Measurements from ENCODE around the gene GPR27. TPM values are rescaled to one million over a fixed set of nuclear protein-coding genes. Genes with fewer than 3 reads are reported as not detected.

Gene GPR27
- total RNA-seq, 1 donor from 2014 or later, result 6.2 TPM

DNA sequence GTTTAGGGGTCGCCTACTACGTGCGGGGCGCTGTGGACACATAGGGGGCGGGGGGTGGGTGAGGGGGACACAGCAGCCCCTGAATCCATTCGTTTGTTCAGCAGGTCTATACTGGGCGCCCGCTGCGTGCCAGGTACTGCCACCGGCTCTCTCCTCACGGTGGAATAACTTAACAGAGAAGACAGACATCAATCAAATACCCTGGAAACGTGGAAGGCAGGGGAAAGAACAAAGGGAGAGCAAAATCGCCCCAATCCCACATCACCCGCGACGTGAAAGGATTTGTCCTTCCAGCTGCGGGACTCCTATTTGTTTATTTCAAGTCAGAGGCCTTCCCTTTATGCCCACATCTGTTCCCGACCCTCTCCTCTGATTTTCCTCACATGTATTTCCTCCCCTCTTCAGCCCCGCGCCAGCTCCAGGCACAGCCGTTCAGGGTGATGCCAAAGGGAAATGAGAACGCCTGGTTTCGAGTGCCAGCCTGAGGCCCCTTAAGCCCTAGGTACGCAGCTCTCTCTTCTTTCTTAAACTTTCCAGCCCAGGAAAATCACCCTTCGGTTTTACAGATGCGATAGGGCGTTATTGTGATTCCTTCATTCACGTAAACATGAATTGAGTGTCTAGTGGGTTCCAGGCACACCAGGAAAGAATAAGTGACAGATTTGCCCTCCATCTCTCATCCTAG lies 32.0 kb downstream of the GPR27 start:
- DNase-seq (ENCODE audit: low read depth), result no peak

DNA sequence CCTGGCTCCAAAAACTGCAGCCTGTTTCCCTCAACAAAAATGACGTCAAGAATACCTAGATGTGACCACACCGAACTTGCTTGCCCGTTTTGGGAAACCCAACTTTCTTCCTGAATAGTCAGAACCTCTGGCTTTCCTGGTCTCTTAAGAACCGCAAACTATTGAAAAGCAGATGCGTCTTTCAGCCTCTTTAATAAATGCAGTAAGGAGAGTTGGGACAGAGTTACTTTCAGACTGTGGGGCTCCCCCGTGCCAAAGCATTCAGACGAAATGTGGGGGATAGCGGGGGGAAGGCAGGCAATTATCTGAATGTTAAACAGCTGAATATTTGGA lies 32.5 kb downstream of the GPR27 start:
- no peak for DNase-seq (ENCODE audit: low read depth)

DNA sequence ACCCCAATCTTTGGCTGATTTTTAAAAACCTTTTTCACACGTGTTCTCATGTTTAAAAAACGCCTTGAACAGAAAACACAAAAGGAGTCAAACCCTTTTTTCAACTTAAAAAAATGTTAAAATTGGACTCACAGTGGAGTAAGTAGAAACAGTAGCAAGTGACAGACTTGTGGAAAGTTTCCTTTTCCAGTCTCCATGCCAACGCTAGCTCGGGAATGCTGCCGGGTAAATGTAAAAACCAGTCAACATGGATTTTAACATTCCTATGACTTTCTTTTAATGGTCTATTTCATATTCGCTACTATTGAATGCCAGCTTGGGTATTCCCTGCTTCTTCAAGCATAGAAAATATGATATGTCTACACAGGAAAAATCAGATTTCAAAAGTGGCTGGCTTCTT lies 32.9 kb downstream of the GPR27 start:
- DNase-seq (ENCODE audit: low read depth), result no peak

DNA sequence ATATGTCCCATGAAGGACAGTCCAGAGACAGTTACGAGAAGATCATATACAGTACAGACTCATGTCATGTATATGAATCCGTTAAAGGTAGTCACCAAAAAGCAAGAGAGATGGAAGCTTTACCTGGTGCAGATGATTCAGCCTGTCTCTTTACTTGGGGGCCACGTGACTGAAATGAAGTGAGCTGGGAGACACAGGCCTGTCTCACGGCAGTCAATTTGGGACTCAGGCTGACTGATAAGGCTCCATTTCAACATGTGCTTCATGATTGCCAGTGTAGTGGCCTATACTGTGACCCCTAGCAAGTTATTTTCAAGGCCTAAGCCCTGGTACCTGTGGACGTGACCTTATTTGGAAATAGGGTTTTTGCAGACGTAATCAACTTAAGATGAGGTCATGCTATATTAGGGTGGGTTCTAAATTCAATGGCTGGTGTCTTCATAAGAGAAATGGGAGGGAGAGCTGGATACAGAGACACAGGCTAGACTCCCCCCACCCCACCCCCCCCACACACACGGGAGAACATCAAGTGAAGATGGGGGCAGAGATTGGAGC lies 34.3 kb downstream of the GPR27 start:
- DNase-seq (ENCODE audit: low read depth), result no peak

DNA sequence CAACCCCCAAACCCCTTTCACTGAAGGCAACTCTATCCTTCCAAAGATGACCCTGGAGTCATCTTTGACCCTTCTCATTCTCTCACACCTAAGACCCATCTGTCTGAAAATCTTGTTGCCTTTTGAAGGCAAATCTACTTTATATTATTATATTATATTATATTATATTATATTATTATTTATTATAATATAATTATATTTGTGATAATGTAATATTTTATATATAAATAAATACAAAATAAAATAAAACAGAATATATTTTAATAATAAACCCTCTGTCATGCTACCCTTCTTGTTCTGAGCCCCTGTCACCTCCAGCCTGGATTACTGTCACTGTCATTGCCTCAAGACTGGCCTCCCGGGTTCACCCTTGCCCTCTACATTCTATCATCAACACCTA lies 36.3 kb downstream of the GPR27 start:
- no peak for DNase-seq (ENCODE audit: low read depth)

DNA sequence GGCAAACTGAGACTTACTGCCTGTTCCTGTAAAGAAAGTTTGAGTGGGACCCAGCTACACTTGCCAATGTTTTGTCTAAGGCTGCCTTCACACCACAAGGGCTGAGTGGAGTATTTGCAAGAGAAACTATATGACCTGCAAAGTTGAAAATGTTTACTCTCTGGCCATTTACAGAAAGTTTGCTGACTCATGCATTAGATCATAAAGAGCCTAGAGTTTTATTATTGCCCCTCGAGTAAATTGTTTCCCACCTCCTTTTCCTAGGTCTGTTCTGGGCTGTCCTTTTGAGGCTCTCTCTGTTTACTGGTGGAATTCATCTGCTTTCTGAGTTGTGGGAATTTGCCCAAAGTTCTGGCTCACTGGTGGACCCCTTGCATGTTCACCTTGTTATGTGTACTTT lies 38.0 kb downstream of the GPR27 start:
- no peak for DNase-seq (ENCODE audit: low read depth)

DNA sequence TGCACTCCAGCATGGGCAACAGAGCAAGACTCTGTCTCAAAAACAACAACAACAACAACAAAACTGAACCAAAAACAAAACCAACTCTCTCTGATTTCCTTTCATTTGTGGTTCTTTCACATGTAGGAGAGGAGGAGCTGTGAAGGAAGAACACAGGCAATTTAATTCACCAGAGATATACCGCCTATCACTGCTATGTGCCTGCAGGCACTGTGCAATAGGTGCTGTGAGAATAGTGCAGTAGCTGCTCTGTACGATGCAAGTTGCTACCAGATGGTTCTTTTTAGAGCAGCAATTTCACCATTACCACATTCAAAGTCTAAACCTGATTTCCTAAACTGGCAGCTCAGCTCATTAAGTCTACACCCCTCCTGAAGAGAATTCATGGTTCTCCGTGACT lies 42.6 kb downstream of the GPR27 start:
- no peak for DNase-seq (ENCODE audit: low read depth)

DNA sequence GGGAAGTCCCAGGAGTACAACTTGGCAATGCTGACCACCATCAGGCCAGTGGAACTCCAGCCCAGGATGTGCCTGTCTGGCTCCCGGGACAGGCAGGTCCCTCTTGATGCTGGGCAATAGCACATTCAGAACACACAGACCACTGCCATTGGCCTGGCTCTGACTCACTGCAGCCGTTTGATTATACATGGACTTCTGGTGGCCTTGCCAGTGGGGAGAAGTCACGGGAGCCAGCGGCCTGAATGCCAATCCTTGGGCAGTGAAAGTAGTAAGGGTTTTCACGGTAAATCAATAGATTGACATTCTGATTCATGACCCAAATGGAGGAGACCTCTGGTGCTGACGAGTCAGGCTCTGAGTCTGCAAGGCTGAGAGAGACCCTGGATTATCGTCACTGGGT lies 43.8 kb downstream of the GPR27 start:
- no peak for DNase-seq (ENCODE audit: low read depth)

DNA sequence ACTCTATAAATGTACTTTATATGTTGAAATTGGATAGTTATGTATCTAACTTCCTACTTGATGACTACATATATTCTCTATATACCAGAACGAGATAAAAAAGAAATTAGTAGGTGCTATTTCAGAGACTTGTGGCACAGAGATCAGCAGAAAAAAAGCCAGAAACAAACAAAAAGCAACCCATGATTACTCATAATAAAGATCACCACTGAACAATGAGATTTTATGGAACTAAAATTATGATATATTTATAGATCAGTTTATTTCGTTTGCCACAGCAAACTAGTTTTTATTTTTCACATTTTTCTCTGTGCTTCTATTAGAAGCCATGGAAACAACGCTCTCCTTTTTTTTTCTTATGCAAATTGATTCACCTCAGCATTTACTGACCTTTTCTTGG lies 46.4 kb downstream of the GPR27 start:
- no peak for DNase-seq (ENCODE audit: low read depth)

DNA sequence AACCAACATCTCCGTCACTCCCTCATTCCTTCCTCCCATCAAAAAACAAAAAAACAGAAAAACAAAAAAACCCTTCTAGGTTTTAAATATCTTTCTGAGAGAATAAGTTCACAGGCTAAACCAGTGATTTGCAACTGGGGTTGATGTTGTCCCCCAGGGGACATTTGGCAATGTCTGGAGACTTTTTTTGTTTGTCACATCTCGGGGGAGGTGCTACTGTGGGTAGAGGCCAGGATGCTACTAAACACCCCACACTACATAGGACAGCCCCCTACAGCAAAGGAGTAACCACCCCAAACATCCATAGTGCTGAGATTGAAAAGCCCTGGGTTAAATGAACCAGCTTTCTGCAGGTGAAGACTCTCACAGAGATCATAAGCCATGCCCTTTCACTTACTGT lies 48.3 kb downstream of the GPR27 start:
- no peak for DNase-seq (ENCODE audit: low read depth)

DNA sequence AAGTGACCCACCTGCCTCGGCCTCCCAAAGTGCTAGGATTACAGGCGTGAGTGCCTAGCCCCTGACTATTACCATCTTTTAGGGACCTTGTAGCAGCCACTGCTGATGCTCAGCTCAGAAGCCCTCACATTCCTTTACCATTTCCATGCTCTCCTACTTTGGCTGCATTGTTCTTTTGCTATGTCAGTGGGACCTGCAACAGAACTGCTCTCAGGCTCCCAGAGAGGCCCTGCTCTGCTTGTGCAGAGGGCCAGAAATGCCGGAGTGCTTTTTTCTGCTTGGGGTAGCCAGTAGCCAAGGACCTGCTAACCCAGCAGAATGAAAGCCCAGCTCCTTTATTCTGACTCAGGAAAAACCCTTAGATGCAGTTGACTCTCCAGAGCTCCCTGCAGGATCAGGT lies 49.6 kb downstream of the GPR27 start:
- DNase-seq (ENCODE audit: low read depth), result no peak

DNA sequence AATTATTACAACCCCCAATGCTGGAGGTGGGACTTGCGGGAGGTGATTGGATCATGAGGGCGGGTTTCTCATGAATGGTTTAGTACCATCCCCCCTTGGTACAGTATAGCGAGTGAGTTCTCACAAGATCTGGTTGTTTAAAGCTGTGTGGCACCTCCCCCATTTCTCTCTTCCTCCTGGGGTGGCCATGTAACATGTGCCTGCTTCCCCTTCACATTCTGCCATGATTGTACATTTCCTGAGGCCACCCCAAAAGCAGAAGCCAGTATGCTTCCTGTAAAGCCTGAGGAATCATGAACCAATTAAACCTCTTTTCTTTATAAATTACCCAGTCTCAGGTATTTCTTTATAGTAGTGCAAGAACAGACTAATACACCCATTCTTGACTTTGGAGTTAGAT lies 51.5 kb downstream of the GPR27 start:
- DNase-seq (ENCODE audit: low read depth), result no peak

DNA sequence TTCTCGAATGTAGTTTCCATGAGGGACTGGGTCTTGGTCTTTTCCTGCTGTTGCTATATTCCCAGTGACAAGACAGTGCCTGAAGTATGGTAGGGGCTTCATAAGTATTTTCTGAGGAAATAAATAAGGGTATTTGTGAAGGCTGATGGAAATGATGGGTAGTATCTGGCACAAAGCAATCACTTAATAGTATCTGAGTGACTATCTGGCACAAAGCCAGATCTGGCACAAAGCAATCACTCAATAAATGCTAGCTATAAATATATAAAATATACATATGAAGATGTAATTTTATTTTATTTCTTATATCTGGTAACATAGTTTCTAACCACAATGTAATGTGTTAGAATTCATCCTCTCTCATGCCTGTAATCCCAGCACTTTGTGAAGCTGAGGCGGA lies 52.0 kb downstream of the GPR27 start:
- DNase-seq (ENCODE audit: low read depth), result no peak

Other genes with a start within 250 kb of the GPR27 start
- gene FOXP1, start 170.1 kb upstream of the GPR27 start, total RNA-seq, result 27.3 and 56.5 TPM in 2 replicates
- gene EIF4E3, start 28.5 kb upstream of the GPR27 start, total RNA-seq, result 3.5 and 7.5 TPM in 2 replicates
- not detected in 2 replicates for gene PROK2, start 31.3 kb downstream of the GPR27 start, total RNA-seq

All from renal cortical epithelial cell (primary cell).